HG03045 (cell line): ENCODE results near the gene GPR101.
"Not testable (repeated sequence)": the region's sequence is repeated elsewhere in the genome, so short reads cannot be mapped to it uniquely, and the experiment has no call there.

ENCODE experiments used
- ATAC-seq: cut with Tn5 transposase; IDR thresholded peaks from one replicate; pipeline ENCODE4 v1.9.1; 2021; ENCODE audit warnings: mild to moderate bottlenecking, moderate library complexity; ENCODE audit not compliant: unreplicated experiment

GPR101 gene

DNA sequence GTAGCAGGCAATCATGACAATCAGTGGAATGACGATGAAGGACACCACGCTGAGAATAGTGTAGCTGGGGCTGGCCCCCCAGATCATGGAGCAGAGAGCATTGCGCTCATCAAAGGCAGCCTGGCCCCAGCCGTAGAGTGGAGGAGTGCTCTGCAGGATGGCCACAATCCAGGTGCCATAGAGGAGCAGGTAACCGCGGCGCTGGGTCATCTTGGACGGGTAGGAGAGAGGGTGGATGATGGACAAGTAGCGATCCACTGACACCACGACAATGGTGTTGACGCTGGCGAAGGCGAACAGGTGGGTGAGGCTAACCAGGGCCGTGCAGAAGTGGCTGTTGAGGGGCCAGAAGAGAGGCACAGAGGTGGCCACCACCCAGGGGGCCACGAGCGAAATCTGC lies 2.8 kb downstream of the GPR101 start:
- no peak for ATAC-seq

DNA sequence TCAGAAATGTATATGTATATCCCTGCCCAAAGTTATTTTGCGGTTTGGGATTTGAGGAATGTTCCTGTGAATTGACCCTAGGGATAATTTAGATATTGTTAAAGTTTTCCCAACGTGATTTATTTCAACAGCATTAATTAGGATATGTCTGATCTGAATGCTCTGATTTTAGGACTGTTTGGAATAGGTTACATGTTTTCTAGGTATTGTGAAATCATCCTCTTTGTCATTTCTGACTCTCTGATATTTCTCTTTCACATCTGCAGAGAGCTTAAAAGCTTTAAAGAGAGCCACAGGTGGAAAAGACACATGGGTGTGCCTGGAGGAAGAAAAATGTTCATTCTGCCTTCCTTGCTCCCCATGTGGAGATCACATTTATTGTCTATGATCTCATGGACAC lies 5.1 kb downstream of the GPR101 start:
- ATAC-seq: no peak

DNA sequence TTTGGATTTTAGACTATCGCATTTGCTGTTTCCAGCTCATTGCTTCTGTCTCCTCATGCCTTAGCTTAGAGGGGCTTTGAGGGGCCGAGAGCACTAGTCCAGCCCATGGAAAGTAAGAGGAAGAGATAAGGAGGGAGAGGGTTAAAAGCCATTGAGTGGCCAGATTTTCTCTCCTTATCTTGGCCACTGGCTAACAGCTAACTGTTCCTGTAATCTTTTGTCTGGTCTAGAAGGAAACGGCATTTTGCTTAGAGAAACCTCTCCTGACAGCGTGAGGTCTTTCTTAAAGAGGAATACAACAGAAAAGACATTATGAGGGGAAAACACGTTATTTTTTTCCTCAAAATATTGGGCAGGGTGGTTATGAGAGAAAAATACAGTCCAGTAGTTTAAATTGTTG lies 7.9 kb downstream of the GPR101 start:
- ATAC-seq: no peak

DNA sequence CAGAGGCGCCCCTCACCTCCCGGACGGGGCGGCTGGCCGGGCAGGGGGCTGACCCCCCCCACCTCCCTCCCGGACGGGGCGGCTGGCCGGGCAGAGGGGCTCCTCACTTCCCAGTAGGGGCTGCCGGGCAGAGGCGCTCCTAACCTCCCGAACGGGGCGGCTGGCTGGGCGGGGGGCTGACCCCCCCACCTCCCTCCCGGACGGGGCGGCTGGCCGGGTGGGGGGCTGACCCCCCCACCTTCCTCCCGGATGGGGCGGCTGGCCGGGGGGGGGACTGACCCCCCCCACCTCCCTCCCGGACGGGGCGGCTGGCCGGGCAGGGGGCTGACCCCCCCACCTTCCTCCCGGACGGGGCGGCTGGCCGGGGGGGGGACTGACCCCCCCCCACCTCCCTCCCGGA lies 33.6 kb downstream of the GPR101 start:
- ATAC-seq: not testable (repeated sequence)

DNA sequence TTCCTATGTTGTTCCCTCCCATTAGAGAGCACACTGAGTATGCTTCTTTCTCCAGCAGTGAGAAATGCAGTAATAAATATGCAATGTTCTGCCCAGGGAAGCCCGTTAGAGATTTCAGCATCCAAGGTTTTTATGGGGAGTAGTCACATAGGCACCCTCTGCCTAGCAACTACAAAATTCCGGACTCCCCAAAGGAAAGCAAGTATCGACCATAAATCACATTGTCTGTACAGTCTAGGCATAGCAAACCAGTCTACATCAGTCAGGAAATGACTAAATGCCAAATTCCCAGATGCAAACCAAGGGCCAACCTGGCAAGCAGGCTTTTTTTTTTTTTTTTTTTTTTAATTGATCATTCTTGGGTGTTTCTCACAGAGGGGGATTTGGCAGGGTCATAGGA lies 34.8 kb downstream of the GPR101 start:
- ATAC-seq: no peak
